ENCODE measurements around the gene SH3GL3. TPM values are rescaled to one million over a fixed set of nuclear protein-coding genes. Genes with fewer than 3 reads are reported as not detected.

SH3GL3 gene
- total and polyA plus RNA-seq, 4 donors, result 0.31 to 8.4 (median 2.3) TPM

GRCh38 chr15:83489690-83490089 is 42.5 kb downstream of the SH3GL3 start:
- no peak overlapping the region for H3K9ac ChIP-seq (ENCODE audit: insufficient read depth in 1 of 2, low read length in 2 of 2)
- H3K4me3 ChIP-seq, result no peak overlapping the region
- H3K9me3 ChIP-seq (ENCODE audit: control insufficient read depth in 4 of 4, insufficient read depth in 3 of 4, low read length in 3 of 4), result peaks cover 0 to 3% (median 0%) of the 10 kb centered on the region in 4 donors
- 88 to 94% methylated on average over 2 of the region's 2 CpGs for WGBS, 2 donors
- TF ChIP-seq, protein P1, sequence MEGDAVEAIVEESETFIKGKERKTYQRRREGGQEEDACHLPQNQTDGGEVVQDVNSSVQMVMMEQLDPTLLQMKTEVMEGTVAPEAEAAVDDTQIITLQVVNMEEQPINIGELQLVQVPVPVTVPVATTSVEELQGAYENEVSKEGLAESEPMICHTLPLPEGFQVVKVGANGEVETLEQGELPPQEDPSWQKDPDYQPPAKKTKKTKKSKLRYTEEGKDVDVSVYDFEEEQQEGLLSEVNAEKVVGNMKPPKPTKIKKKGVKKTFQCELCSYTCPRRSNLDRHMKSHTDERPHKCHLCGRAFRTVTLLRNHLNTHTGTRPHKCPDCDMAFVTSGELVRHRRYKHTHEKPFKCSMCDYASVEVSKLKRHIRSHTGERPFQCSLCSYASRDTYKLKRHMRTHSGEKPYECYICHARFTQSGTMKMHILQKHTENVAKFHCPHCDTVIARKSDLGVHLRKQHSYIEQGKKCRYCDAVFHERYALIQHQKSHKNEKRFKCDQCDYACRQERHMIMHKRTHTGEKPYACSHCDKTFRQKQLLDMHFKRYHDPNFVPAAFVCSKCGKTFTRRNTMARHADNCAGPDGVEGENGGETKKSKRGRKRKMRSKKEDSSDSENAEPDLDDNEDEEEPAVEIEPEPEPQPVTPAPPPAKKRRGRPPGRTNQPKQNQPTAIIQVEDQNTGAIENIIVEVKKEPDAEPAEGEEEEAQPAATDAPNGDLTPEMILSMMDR (IDR thresholded peaks at IDR 0.05; ENCODE audit: control extremely low read depth, extremely low read depth), result no peak
- no peak for DNase-seq
- no peaks in the 10 kb centered on the region for H3K4me1 ChIP-seq (ENCODE audit: control insufficient read depth in 5 of 5, insufficient read depth in 5 of 5, low read length in 5 of 5)
- H3K27ac ChIP-seq (ENCODE audit: low read depth in 1 of 2, low read length in 1 of 2), result no peak overlapping the region
- H3K36me3 ChIP-seq (ENCODE audit: control insufficient read depth in 4 of 4, insufficient read depth in 4 of 4, low read length in 4 of 4), result no peaks in the 10 kb centered on the region
- H3K27me3 ChIP-seq (ENCODE audit: control insufficient read depth in 3 of 3, insufficient read depth in 3 of 3, low read length in 2 of 3), result no peaks in the 10 kb centered on the region
- ATAC-seq (ENCODE audit: insufficient read depth, low FRiP score), result no peak

GRCh38 chr15:83491486-83491885 is 44.3 kb downstream of the SH3GL3 start:
- DNase-seq, result no peak
- Histone ChIP-seq H3K4me1 (ENCODE audit: control insufficient read depth in 5 of 5, insufficient read depth in 5 of 5, low read length in 5 of 5) (no peaks in the 10 kb centered on the region), H3K27me3 (ENCODE audit: control insufficient read depth in 3 of 3, insufficient read depth in 3 of 3, low read length in 2 of 3) (no peaks in the 10 kb centered on the region), H3K27ac (ENCODE audit: low read depth in 1 of 2, low read length in 1 of 2) (no peak overlapping the region), H3K9ac (ENCODE audit: insufficient read depth in 1 of 2, low read length in 2 of 2) (no peak overlapping the region), H3K4me3 (no peak overlapping the region), H3K9me3 (ENCODE audit: control insufficient read depth in 4 of 4, insufficient read depth in 3 of 4, low read length in 3 of 4) (no peaks in the 10 kb centered on the region), H3K36me3 (ENCODE audit: control insufficient read depth in 4 of 4, insufficient read depth in 4 of 4, low read length in 4 of 4) (no peaks in the 10 kb centered on the region)
- TF ChIP-seq, protein P1 (IDR thresholded peaks at IDR 0.05; ENCODE audit: control extremely low read depth, extremely low read depth), result no peak
- no peak for ATAC-seq (ENCODE audit: insufficient read depth, low FRiP score)
- 63 to 80% methylated on average over 5 of the region's 5 CpGs for WGBS, 2 donors

- ATAC-seq (ENCODE audit: insufficient read depth, low FRiP score), result no peak
- Histone ChIP-seq H3K4me3 (no peak overlapping the region), H3K27me3 (ENCODE audit: control insufficient read depth in 3 of 3, insufficient read depth in 3 of 3, low read length in 2 of 3) (no peaks in the 10 kb centered on the region), H3K9ac (ENCODE audit: insufficient read depth in 1 of 2, low read length in 2 of 2) (no peak overlapping the region), H3K4me1 (ENCODE audit: control insufficient read depth in 5 of 5, insufficient read depth in 5 of 5, low read length in 5 of 5) (no peaks in the 10 kb centered on the region), H3K36me3 (ENCODE audit: control insufficient read depth in 4 of 4, insufficient read depth in 4 of 4, low read length in 4 of 4) (no peaks in the 10 kb centered on the region), H3K9me3 (ENCODE audit: control insufficient read depth in 4 of 4, insufficient read depth in 3 of 4, low read length in 3 of 4) (peaks cover 0 to 6% (median 2%) of the 10 kb centered on the region in 4 donors), H3K27ac (ENCODE audit: low read depth in 1 of 2, low read length in 1 of 2) (no peak overlapping the region)
- DNase-seq, result no peak
- TF ChIP-seq, protein P1 (IDR thresholded peaks at IDR 0.05; ENCODE audit: control extremely low read depth, extremely low read depth), result no peak
- WGBS, 2 donors, result 64 to 67% methylated on average over 1 of the region's 1 CpG
Measured at GRCh38 chr15:83496766-83497165, 49.6 kb downstream of the SH3GL3 start.

DNA sequence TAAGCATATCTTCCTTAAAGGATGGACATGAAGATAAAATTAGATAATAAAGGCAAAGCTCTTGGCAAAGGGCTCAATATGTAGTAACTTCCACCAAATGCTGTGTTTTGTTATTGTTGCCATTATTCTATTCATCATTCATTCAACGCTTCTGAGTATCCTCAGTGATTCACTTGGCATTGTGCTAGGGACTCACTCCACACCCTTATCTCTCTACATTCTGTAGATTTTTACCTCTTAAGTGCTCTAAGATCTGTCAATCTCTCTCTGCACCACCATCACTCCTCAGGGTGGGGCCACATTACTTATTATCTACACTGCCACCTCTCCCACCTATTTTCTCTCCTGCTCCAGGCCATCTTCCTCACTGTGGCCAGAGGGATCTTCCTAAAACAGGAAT is 51.2 kb downstream of the SH3GL3 start:
- H3K9me3 ChIP-seq (ENCODE audit: control insufficient read depth in 4 of 4, insufficient read depth in 3 of 4, low read length in 3 of 4), result peaks cover 0 to 6% (median 2%) of the 10 kb centered on the region in 4 donors
- TF ChIP-seq, protein P1 (IDR thresholded peaks at IDR 0.05; ENCODE audit: control extremely low read depth, extremely low read depth), result no peak
- WGBS, 2 donors, result 84 to 100% methylated on average over 1 of the region's 1 CpG

More for the DNA sequence above, 51.2 kb downstream of the SH3GL3 start:
- no peaks in the 10 kb centered on the region for H3K27me3 ChIP-seq (ENCODE audit: control insufficient read depth in 3 of 3, insufficient read depth in 3 of 3, low read length in 2 of 3)
- H3K27ac ChIP-seq (ENCODE audit: low read depth in 1 of 2, low read length in 1 of 2), result no peak overlapping the region
- no peak for ATAC-seq (ENCODE audit: insufficient read depth, low FRiP score)
- no peak for DNase-seq
- H3K36me3 ChIP-seq (ENCODE audit: control insufficient read depth in 4 of 4, insufficient read depth in 4 of 4, low read length in 4 of 4), result no peaks in the 10 kb centered on the region
- no peaks in the 10 kb centered on the region for H3K4me1 ChIP-seq (ENCODE audit: control insufficient read depth in 5 of 5, insufficient read depth in 5 of 5, low read length in 5 of 5)
- H3K9ac ChIP-seq (ENCODE audit: insufficient read depth in 1 of 2, low read length in 2 of 2), result no peak overlapping the region
- H3K4me3 ChIP-seq, result no peak overlapping the region

Measured in lung (tissue), 12 donors.